Prostate gland (tissue), 1 donor: Measurements from ENCODE around the gene ARHGEF17.

Experiments
- POLR2A ChIP-seq: fragments of 450-650 bp; IDR thresholded peaks from one replicate; pipeline ENCODE4 v1.6.1; 2016; ENCODE audit warnings: antibody characterized with exemption, mild to moderate bottlenecking
- POLR2AphosphoS5 ChIP-seq: sonication (generic); formaldehyde crosslinking; IDR thresholded peaks from one replicate; pipeline ENCODE4 v1.6.1; 2017; ENCODE audit warnings: antibody characterized with exemption

- TF ChIP-seq POLR2AphosphoS5 = no peak
- no peak for TF ChIP-seq POLR2A
Measured at GRCh38 chr11:73412308-73412707, 104.2 kb downstream of the ARHGEF17 start.
